B cell (primary cell): ENCODE results near the gene STAT5A.

Experiments used
- EZH2 ChIP-seq: IDR thresholded peaks from 2 replicates; pipeline ENCODE4 v1.6.1; 2012; ENCODE audit warnings: borderline replicate concordance, low read depth, mild to moderate bottlenecking, moderate library complexity, low read length; ENCODE audit not compliant: insufficient read depth, poor library complexity, severe bottlenecking
- TF ChIP-seq, protein P1 (sequence below): fragments of 200-600 bp; IDR thresholded peaks from one replicate; pipeline ENCODE4 v1.8.0; 2022; ENCODE audit warnings: antibody characterized with exemption, mild to moderate bottlenecking

DNA sequence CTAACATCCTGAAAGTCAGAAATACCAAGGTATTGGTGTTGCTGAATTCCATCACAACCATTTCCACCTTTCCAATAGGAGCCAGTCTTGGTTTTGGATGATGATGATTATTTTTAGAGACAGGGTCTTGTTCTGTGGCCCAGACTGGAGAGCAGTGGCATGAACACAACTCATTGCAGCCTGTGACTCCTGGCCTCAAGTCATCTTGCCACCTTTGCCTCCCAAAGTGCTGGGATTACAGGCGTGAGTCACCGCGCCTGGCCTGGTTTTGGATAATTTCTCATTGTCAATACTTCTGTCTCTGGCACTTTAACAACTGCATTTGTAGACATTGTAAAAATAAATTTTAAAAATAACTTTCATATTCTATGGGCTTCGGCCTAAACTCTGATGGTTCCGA lies 34.7 kb upstream of the STAT5A start:
- TF ChIP-seq, protein P1, sequence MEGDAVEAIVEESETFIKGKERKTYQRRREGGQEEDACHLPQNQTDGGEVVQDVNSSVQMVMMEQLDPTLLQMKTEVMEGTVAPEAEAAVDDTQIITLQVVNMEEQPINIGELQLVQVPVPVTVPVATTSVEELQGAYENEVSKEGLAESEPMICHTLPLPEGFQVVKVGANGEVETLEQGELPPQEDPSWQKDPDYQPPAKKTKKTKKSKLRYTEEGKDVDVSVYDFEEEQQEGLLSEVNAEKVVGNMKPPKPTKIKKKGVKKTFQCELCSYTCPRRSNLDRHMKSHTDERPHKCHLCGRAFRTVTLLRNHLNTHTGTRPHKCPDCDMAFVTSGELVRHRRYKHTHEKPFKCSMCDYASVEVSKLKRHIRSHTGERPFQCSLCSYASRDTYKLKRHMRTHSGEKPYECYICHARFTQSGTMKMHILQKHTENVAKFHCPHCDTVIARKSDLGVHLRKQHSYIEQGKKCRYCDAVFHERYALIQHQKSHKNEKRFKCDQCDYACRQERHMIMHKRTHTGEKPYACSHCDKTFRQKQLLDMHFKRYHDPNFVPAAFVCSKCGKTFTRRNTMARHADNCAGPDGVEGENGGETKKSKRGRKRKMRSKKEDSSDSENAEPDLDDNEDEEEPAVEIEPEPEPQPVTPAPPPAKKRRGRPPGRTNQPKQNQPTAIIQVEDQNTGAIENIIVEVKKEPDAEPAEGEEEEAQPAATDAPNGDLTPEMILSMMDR, result no peak
- no peak for TF ChIP-seq EZH2
